ENCODE measurements around the gene CDC42BPA. TPM values are rescaled to one million over a fixed set of nuclear protein-coding genes. Genes with fewer than 3 reads are reported as not detected.

Gene CDC42BPA
- 55.0 and 77.1 TPM in 2 replicates for total RNA-seq
- polyA plus RNA-seq, result 20.9 and 26.4 TPM in 2 replicates
- polyA plus RNA-seq (2012), result 16.1 and 21.8 TPM in 2 replicates
- 13.4 and 13.9 TPM in 2 replicates for polyA minus RNA-seq (ENCODE audit: low replicate concordance)

- Histone ChIP-seq H4K20me1 (ENCODE audit: control insufficient read depth, extremely low read depth, insufficient read depth, low read length) (peaks cover 6% of the 10 kb centered on the region), H3K27me3 (ENCODE audit: control insufficient read depth, insufficient read depth, low read length) (no peaks in the 10 kb centered on the region), H3K4me1 (ENCODE audit: control insufficient read depth, extremely low read depth, insufficient read depth, low read length) (no peaks in the 10 kb centered on the region), H3K36me3 (ENCODE audit: control insufficient read depth, insufficient read depth, low read length) (no peaks in the 10 kb centered on the region), H2AFZ (ENCODE audit: low read length) (peak within 1 kb of the TSS; percentile 78), H3K4me2 (ENCODE audit: extremely low read depth, insufficient read depth, low read length) (peak within 1 kb of the TSS; percentile 89), H3K4me3 (replicated peaks in 1 of 4; ENCODE audit: control extremely low read depth in 1 of 4, insufficient read depth in 1 of 4, low read depth in 3 of 4, low read length in 4 of 4) (peak within 1 kb of the TSS; percentile 81 to 94 (median 90)), H3K79me2 (ENCODE audit: control insufficient read depth, insufficient read depth, low read length) (peaks cover 43% of the 10 kb centered on the region), H3K9me3 (ENCODE audit: control insufficient read depth, insufficient read depth, low read depth, low read length) (no peaks in the 10 kb centered on the region), H3K27ac (ENCODE audit: insufficient read depth, low read length) (peak within 1 kb of the TSS; percentile 80), H3K9ac (ENCODE audit: insufficient read depth, low read length) (peak within 1 kb of the TSS; percentile 82)
- DNase-seq (ENCODE audit: low read depth in 2 of 2), result peak; percentile 88 to 90
- no peak for TF ChIP-seq EZH2 (IDR thresholded peaks at IDR 0.05; ENCODE audit: low read length, missing control alignments)
- no peak for TF ChIP-seq CTCF (conservative IDR thresholded peaks at IDR 0.05 in 1 of 2, IDR thresholded peaks at IDR 0.05 in 1 of 2; ENCODE audit: low read depth in 1 of 2, low read length in 2 of 2)
Observed at GRCh38 chr1:227318016-227318852, at the start of gene CDC42BPA. Gene CDC42BPA (minus strand): TSS chr1:227318492. CDS start chr1:227317182, 1,310 bp downstream.

- no peak overlapping the region for H3K27ac ChIP-seq (ENCODE audit: insufficient read depth, low read length)
- no peaks in the 10 kb centered on the region for H3K79me2 ChIP-seq (ENCODE audit: control insufficient read depth, insufficient read depth, low read length)
- H2AFZ ChIP-seq (ENCODE audit: low read length), result no peak overlapping the region
- no peaks in the 10 kb centered on the region for H3K4me1 ChIP-seq (ENCODE audit: control insufficient read depth, extremely low read depth, insufficient read depth, low read length)
- H3K4me3 ChIP-seq (replicated peaks in 1 of 4; ENCODE audit: control extremely low read depth in 1 of 4, insufficient read depth in 1 of 4, low read depth in 3 of 4, low read length in 4 of 4), result no peak overlapping the region
- no peak for DNase-seq (ENCODE audit: low read depth in 2 of 2)
- no peaks in the 10 kb centered on the region for H3K27me3 ChIP-seq (ENCODE audit: control insufficient read depth, insufficient read depth, low read length)
- H3K36me3 ChIP-seq (ENCODE audit: control insufficient read depth, insufficient read depth, low read length), result no peaks in the 10 kb centered on the region
- H3K9ac ChIP-seq (ENCODE audit: insufficient read depth, low read length), result no peak overlapping the region
- no peaks in the 10 kb centered on the region for H3K9me3 ChIP-seq (ENCODE audit: control insufficient read depth, insufficient read depth, low read depth, low read length)
- H4K20me1 ChIP-seq (ENCODE audit: control insufficient read depth, extremely low read depth, insufficient read depth, low read length), result no peaks in the 10 kb centered on the region
- TF ChIP-seq EZH2 (IDR thresholded peaks at IDR 0.05; ENCODE audit: low read length, missing control alignments) (no peak), CTCF (conservative IDR thresholded peaks at IDR 0.05 in 1 of 2, IDR thresholded peaks at IDR 0.05 in 1 of 2; ENCODE audit: low read depth in 1 of 2, low read length in 2 of 2) (no peak)
- no peak overlapping the region for H3K4me2 ChIP-seq (ENCODE audit: extremely low read depth, insufficient read depth, low read length)
Observed at GRCh38 chr1:227368009-227368408, 49.7 kb upstream of the CDC42BPA start.

GRCh38 chr1:227365473-227366431 lies 47.5 kb upstream of the CDC42BPA start:
- no peak overlapping the region for H3K4me2 ChIP-seq (ENCODE audit: extremely low read depth, insufficient read depth, low read length)
- no peak overlapping the region for H3K27ac ChIP-seq (ENCODE audit: insufficient read depth, low read length)
- no peaks in the 10 kb centered on the region for H3K36me3 ChIP-seq (ENCODE audit: control insufficient read depth, insufficient read depth, low read length)

More at GRCh38 chr1:227365473-227366431, 47.5 kb upstream of the CDC42BPA start:
- no peak overlapping the region for H2AFZ ChIP-seq (ENCODE audit: low read length)
- H3K9ac ChIP-seq (ENCODE audit: insufficient read depth, low read length), result no peak overlapping the region
- no peaks in the 10 kb centered on the region for H4K20me1 ChIP-seq (ENCODE audit: control insufficient read depth, extremely low read depth, insufficient read depth, low read length)
- no peak for DNase-seq (ENCODE audit: low read depth in 2 of 2)
- no peaks in the 10 kb centered on the region for H3K27me3 ChIP-seq (ENCODE audit: control insufficient read depth, insufficient read depth, low read length)
- no peak overlapping the region for H3K4me3 ChIP-seq (replicated peaks in 1 of 4; ENCODE audit: control extremely low read depth in 1 of 4, insufficient read depth in 1 of 4, low read depth in 3 of 4, low read length in 4 of 4)
- no peaks in the 10 kb centered on the region for H3K9me3 ChIP-seq (ENCODE audit: control insufficient read depth, insufficient read depth, low read depth, low read length)
- no peaks in the 10 kb centered on the region for H3K4me1 ChIP-seq (ENCODE audit: control insufficient read depth, extremely low read depth, insufficient read depth, low read length)
- no peaks in the 10 kb centered on the region for H3K79me2 ChIP-seq (ENCODE audit: control insufficient read depth, insufficient read depth, low read length)
- TF ChIP-seq CTCF (conservative IDR thresholded peaks at IDR 0.05 in 1 of 2, IDR thresholded peaks at IDR 0.05 in 1 of 2; ENCODE audit: low read depth in 1 of 2, low read length in 2 of 2) (no peak), EZH2 (IDR thresholded peaks at IDR 0.05; ENCODE audit: low read length, missing control alignments) (no peak)
